RWPE1 (cell line): ENCODE data around the gene MPP4.

Source experiments
- CTCF ChIA-PET: fragments of 350-600 bp; sonication (Branson Sonifier 250); formaldehyde crosslinking; extraction: SDS; loops from one replicate; lab custom pipeline; 2021; lab: Yijun Ruan, JAX
- POLR2A ChIA-PET: fragments of 400-600 bp; formaldehyde crosslinking; extraction: SDS; loops from one replicate; lab custom pipeline; 2020; ENCODE audit warnings: antibody characterized with exemption; ENCODE audit not compliant: low non-redundant PET; lab: Yijun Ruan, JAX
- DNase-seq: peaks from one replicate; pipeline ENCODE4 v3.0.0; 2012; ENCODE audit warnings: low spot score
- H3K27ac ChIP-seq: fragments of 450-650 bp; 2 replicates; pipeline ENCODE4 v1.5.1; 2017
- CTCF ChIP-seq: fragments of 450-650 bp; conservative IDR thresholded peaks from 2 replicates; pipeline ENCODE4 v1.5.1; 2017; ENCODE audit warnings: low read depth, mild to moderate bottlenecking

Gene MPP4

GRCh38 chr2:201642086-201642578, 56.3 kb downstream of the MPP4 start:
- CTCF ChIA-PET, result interaction anchor here (0.7 kb wide), 1 partner anchor 84 kb away, joined by 4 read pairs; no protein-coding TSS in a partner anchor
- TF ChIP-seq CTCF, result no peak
- POLR2A ChIA-PET, result no interaction called here
- peak overlapping the region; percentile 94 for H3K27ac ChIP-seq
- DNase-seq, result no peak

- POLR2A ChIA-PET, result interaction anchor here (0.6 kb wide), 1 partner anchor 253 kb away, joined by 3 read pairs; no protein-coding TSS in a partner anchor
- TF ChIP-seq CTCF, result no peak
- no peak for DNase-seq
- CTCF ChIA-PET, result no interaction called here
- no peak overlapping the region for H3K27ac ChIP-seq
Measured at GRCh38 chr2:201639205-201639604, 59.2 kb downstream of the MPP4 start.

GRCh38 chr2:201638326-201638725, 60.1 kb downstream of the MPP4 start:
- CTCF ChIA-PET, result interaction anchor here (0.6 kb wide), 1 partner anchor 109 kb away, joined by 3 read pairs; no protein-coding TSS in a partner anchor
- POLR2A ChIA-PET, result no interaction called here
- TF ChIP-seq CTCF, result no peak
- no peak overlapping the region for H3K27ac ChIP-seq
- DNase-seq, result no peak

GRCh38 chr2:201633661-201634249, 64.7 kb downstream of the MPP4 start:
- DNase-seq, result no peak
- TF ChIP-seq CTCF, result no peak
- no peak overlapping the region for H3K27ac ChIP-seq
- CTCF ChIA-PET, result no interaction called here
- POLR2A ChIA-PET, result no interaction called here

- no peak overlapping the region for H3K27ac ChIP-seq
- ChIA-PET POLR2A (no interaction called here), CTCF (no interaction called here)
- DNase-seq, result no peak
- no peak for TF ChIP-seq CTCF
Measured at GRCh38 chr2:201631041-201631440, 67.4 kb downstream of the MPP4 start.

GRCh38 chr2:201630577-201630976, 67.9 kb downstream of the MPP4 start:
- ChIA-PET POLR2A (no interaction called here), CTCF (no interaction called here)
- TF ChIP-seq CTCF, result no peak
- no peak for DNase-seq
- no peak overlapping the region for H3K27ac ChIP-seq
